Progenitor cell of endocrine pancreas (in vitro differentiated cells): ENCODE data around the gene CEP170B. TPM values are rescaled to one million over a fixed set of nuclear protein-coding genes. Genes with fewer than 3 reads are reported as not detected.

Experiments
- DNase-seq: peaks from one replicate; pipeline ENCODE4 v3.0.0; 2021; ENCODE audit warnings: low spot score; ENCODE audit not compliant: unreplicated experiment
- H3K27ac Mint-ChIP-seq: 2 replicates; pipeline ENCODE4 v1.8.0; 2021; ENCODE audit warnings: mild to moderate bottlenecking, moderate library complexity, mixed read lengths
- H3K27me3 Mint-ChIP-seq: 2 replicates; pipeline ENCODE4 v1.8.0; 2021; ENCODE audit warnings: mixed read lengths
- H3K36me3 Mint-ChIP-seq: 2 replicates; pipeline ENCODE4 v1.8.0; 2022; ENCODE audit warnings: mixed read lengths; ENCODE audit not compliant: insufficient read depth
- H3K4me1 Mint-ChIP-seq: 2 replicates; pipeline ENCODE4 v1.8.0; 2021; ENCODE audit warnings: low read depth, mixed read lengths
- H3K4me3 Mint-ChIP-seq: 2 replicates; pipeline ENCODE4 v1.8.0; 2021; ENCODE audit warnings: low read depth, mild to moderate bottlenecking, moderate library complexity, mixed read lengths
- H3K9me3 Mint-ChIP-seq: 2 replicates; pipeline ENCODE4 v1.8.0; 2021; ENCODE audit warnings: low read depth, mixed read lengths
- total RNA-seq: library from RNA; stranded (reverse); gene quantifications from 2 replicates; pipeline ENCODE4 v1.2.1, GENCODE V29; 2021
- TF ChIP-seq, protein P1 (sequence below): fragments of 200-600 bp; sonication (generic); IDR thresholded peaks from one replicate; pipeline ENCODE4 v1.5.0; 2021; ENCODE audit warnings: antibody characterized with exemption, mild to moderate bottlenecking; ENCODE audit not compliant: unreplicated experiment

Gene CEP170B
- total RNA-seq, 1 donor from 2014 or later = 48.9 TPM

DNA sequence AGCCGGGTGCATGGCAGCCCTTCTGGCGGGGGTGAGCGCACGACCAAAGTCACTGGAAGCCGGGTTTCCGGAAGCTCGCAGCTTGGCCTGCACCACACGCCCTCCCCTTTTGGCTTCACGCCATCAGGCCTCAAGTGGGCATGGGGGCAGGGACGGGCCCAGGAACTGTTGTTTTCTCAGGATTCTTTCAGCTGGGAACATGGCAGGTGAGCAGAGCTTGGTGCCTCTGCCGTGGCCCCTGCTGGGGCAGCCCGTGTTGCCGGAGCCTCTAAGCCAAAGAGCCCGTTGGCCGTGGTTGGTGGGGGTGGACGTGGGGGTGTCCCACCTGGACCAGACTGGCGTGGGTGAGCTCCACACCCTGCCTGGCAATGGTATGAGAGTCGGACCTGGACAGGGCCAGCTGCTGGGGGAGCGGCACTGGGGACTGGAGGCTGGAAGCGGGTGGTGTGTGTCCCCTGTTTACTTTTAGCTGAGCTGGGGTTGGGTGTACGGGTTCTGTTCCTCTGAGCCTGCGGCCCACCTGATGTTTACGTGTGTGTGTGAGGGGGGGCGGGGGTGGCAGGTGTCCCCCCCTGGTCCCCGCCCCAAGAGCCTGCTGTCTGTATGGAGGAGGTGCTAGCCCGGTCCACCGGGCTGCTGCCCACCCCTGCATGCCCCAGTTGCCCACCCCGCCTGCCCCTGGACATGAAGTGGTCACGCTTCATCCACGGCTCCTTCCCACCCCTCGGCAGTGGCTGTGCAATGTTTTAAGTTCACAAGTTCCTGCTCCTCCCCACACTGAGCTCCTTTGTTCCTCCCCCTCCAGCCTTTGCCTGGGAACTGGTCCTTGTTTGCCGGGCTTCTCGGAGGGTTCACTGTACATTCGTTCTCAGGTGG lies 31.0 kb downstream of the CEP170B start:
- H3K4me3 Mint-ChIP-seq = no peak overlapping the region
- H3K4me1 Mint-ChIP-seq = peaks cover 2% of the 10 kb centered on the region
- H3K27ac Mint-ChIP-seq = peak overlapping the region; percentile 41
- H3K9me3 Mint-ChIP-seq = no peaks in the 10 kb centered on the region
- TF ChIP-seq, protein P1, sequence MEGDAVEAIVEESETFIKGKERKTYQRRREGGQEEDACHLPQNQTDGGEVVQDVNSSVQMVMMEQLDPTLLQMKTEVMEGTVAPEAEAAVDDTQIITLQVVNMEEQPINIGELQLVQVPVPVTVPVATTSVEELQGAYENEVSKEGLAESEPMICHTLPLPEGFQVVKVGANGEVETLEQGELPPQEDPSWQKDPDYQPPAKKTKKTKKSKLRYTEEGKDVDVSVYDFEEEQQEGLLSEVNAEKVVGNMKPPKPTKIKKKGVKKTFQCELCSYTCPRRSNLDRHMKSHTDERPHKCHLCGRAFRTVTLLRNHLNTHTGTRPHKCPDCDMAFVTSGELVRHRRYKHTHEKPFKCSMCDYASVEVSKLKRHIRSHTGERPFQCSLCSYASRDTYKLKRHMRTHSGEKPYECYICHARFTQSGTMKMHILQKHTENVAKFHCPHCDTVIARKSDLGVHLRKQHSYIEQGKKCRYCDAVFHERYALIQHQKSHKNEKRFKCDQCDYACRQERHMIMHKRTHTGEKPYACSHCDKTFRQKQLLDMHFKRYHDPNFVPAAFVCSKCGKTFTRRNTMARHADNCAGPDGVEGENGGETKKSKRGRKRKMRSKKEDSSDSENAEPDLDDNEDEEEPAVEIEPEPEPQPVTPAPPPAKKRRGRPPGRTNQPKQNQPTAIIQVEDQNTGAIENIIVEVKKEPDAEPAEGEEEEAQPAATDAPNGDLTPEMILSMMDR = no peak
- peaks cover 12% of the 10 kb centered on the region for H3K27me3 Mint-ChIP-seq
- DNase-seq = no peak
- no peaks in the 10 kb centered on the region for H3K36me3 Mint-ChIP-seq

DNA sequence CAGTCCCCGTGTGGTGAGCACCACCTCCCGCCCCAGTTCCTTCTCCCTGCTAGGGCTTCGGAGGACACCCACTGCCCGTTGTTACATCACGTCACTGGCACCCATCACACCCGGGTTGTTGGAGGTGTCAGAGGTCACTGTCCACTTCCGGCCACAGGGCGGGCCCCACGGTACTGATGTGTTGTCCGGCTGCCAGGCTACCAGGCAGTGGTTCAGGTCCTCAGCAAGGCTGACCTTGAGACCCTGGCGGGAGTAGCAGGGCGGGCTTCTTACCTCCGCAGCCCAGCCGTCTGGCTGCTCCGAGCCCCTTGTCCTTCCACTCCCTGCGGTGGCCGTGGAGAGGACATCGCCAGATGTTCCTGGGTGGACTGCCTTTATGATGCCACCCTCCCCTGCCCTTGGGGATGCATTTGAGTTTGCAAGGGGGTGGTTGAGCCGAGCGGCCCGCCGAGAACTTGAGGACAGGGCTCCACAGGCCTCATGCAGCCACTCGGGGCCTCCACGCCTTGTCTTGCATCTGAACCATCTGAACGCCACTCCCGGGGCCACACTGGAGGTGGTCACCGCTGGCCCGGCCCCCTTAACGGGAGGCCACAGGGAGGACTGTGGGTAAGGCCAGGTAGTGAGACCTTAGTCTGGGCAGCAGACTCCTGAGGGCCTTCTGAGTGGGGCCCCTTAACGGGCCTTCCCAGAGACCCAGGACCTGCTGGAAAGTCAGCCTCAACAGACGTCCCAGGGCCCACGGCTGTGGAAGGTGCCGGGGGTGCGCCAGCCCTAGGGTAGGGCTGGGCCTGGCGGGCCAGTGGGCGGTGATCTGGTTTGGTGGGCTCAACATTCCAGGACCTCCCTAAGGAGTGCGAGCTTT lies 32.5 kb downstream of the CEP170B start:
- H3K9me3 Mint-ChIP-seq = no peaks in the 10 kb centered on the region
- H3K4me3 Mint-ChIP-seq = no peak overlapping the region
- no peak for DNase-seq
- TF ChIP-seq, protein P1 = no peak
- H3K27ac Mint-ChIP-seq = no peak overlapping the region
- no peaks in the 10 kb centered on the region for H3K36me3 Mint-ChIP-seq
- H3K4me1 Mint-ChIP-seq = peaks cover 2% of the 10 kb centered on the region
- H3K27me3 Mint-ChIP-seq = peaks cover 17% of the 10 kb centered on the region

DNA sequence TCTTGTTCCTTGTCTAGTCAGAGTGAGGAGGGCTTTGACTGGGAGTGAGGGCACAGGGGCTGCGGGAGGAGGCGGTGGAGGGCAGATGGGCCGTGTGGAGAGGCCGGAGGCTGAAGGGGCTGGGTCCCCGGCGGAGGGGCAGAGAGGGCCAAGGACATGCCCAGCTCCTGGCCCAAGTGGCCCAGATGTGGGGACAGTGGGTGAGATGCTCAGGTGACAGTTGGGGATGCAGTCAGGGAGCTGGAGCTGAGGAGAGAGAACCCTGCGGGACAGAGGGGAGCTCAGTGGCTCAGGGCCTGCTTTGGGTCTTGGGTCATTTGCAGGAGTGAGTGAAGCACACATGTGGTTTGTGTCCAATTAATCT lies 33.1 kb downstream of the CEP170B start:
- peaks cover 19% of the 10 kb centered on the region for H3K27me3 Mint-ChIP-seq
- no peak overlapping the region for H3K4me3 Mint-ChIP-seq
- H3K27ac Mint-ChIP-seq = no peak overlapping the region
- TF ChIP-seq, protein P1 = no peak
- DNase-seq = no peak
- H3K4me1 Mint-ChIP-seq = peaks cover 2% of the 10 kb centered on the region
- H3K9me3 Mint-ChIP-seq = peaks cover under 1% of the 10 kb centered on the region
- no peaks in the 10 kb centered on the region for H3K36me3 Mint-ChIP-seq

DNA sequence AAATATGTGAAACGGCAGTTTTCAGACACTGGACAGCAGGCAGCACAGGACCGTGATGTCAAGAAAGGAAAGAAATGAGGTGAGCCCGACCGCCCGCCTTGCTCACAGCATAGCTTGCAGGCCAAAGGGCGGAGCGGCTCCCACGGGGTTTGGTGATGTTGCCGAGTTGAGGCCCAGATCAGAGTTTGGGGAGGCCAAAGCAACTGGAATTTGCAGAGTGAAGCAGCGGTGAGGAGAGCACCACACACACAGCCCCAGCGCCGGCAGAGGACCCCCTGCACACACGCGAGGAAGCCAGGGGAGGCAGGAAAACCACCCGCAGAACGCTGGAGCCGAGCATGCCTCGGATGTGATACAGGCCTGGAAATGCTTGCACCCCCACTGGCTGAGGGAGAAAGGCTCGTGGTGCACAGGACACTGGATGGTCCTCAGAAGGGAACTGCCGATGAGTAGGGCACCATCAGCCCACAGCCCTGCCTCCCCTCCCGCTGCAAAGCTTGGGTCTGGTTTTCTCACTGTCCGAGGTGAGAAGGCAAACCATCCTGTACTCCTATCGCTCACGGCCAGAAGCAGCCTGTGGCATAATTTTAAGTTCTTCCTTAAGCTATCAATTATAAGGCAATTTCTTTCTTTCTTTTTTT lies 33.9 kb downstream of the CEP170B start:
- peaks cover 25% of the 10 kb centered on the region for H3K27me3 Mint-ChIP-seq
- H3K27ac Mint-ChIP-seq = no peak overlapping the region
- no peak overlapping the region for H3K4me3 Mint-ChIP-seq
- H3K9me3 Mint-ChIP-seq = peaks cover 3% of the 10 kb centered on the region
- TF ChIP-seq, protein P1 = no peak
- DNase-seq = no peak
- H3K4me1 Mint-ChIP-seq = peaks cover 2% of the 10 kb centered on the region
- H3K36me3 Mint-ChIP-seq = no peaks in the 10 kb centered on the region

DNA sequence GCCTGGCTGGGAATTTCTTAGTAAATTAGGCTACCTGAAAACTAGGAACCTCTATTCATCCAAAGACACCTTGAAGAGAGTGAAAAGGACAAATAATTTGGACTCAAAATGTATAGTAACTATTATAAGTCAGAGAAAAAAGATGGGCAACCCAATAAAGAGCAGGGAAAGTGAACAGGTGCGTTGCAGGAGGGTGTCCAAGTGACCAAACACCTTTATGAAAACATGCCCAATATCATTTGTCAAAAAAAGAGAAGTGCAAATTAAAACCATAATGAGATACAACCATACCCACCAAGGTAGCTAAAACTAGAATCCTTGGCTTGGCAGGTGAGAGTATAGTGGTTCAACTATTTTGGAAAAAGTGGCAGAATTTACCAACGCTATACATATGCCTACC lies 34.7 kb downstream of the CEP170B start:
- Mint-ChIP-seq H3K4me3 (no peak overlapping the region), H3K9me3 (peaks cover 3% of the 10 kb centered on the region), H3K4me1 (peaks cover 2% of the 10 kb centered on the region), H3K27me3 (peaks cover 33% of the 10 kb centered on the region), H3K27ac (no peak overlapping the region), H3K36me3 (no peaks in the 10 kb centered on the region)
- no peak for DNase-seq
- TF ChIP-seq, protein P1 = no peak
